Body of pancreas (tissue), 4 donors: ENCODE results near the gene KCNMB2.

Experiments
- POLR2A ChIP-seq, 3 donors: fragments of 450-650 bp; IDR thresholded peaks; one replicate each; pipeline ENCODE4 v1.6.1; 2016; ENCODE audit warnings: antibody characterized with exemption in 3 of 3, mild to moderate bottlenecking in 2 of 3
- TF ChIP-seq, protein P1 (sequence below), 7 experiments: fragments of 450-650 bp in 4 of 7; fragments of 200-600 bp in 3 of 7; sonication (generic) in 3 of 7; IDR thresholded peaks; one replicate each; pipeline ENCODE4 v1.5.1; 2016 to 2019; ENCODE audit warnings: antibody characterized with exemption in 7 of 7

DNA sequence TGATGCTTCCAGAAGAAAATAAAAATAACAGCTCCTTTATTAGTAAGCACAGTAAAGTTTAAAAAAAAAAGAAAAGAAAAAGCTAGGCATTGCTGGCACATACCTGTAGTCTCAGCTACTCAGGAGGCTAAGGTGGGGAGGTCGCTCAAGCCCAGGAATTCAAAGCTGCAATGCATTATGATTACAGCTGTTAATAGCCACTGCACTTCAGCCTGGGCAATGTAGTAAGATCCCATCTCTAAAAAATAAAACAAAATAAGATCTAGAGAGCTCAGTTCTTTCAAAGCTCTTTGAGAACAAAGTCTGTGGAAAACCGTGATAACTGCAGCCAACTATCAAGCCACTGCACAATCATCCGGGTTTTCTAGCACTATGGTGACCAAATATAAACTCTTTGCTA lies 323.1 kb downstream of the KCNMB2 start:
- TF ChIP-seq, protein P1, sequence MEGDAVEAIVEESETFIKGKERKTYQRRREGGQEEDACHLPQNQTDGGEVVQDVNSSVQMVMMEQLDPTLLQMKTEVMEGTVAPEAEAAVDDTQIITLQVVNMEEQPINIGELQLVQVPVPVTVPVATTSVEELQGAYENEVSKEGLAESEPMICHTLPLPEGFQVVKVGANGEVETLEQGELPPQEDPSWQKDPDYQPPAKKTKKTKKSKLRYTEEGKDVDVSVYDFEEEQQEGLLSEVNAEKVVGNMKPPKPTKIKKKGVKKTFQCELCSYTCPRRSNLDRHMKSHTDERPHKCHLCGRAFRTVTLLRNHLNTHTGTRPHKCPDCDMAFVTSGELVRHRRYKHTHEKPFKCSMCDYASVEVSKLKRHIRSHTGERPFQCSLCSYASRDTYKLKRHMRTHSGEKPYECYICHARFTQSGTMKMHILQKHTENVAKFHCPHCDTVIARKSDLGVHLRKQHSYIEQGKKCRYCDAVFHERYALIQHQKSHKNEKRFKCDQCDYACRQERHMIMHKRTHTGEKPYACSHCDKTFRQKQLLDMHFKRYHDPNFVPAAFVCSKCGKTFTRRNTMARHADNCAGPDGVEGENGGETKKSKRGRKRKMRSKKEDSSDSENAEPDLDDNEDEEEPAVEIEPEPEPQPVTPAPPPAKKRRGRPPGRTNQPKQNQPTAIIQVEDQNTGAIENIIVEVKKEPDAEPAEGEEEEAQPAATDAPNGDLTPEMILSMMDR (IDR thresholded peaks at IDR 0.05), result no peak
- no peak for TF ChIP-seq POLR2A (IDR thresholded peaks at IDR 0.05)
